HG02885 (cell line): ENCODE results near the gene MTHFR.

Experiments
- ATAC-seq: cut with Tn5 transposase; IDR thresholded peaks from one replicate; pipeline ENCODE4 v1.9.1; 2021; ENCODE audit warnings: mild to moderate bottlenecking; ENCODE audit not compliant: unreplicated experiment, poor library complexity

The MTHFR gene

GRCh38 chr1:11738096-11738495 lies 67.7 kb downstream of the MTHFR start:
- no peak for ATAC-seq

GRCh38 chr1:11736746-11737639 lies 68.8 kb downstream of the MTHFR start:
- ATAC-seq, result no peak

- peak; percentile 67 for ATAC-seq
These were observed 69.7 kb downstream of the MTHFR start, which contains the start of gene AGTRAP for GRCh38 chr1:11735854-11736745. AGTRAP (plus strand) TSS chr1:11736136; CDS start chr1:11736209, 73 bp downstream.
